ENCODE measurements around the gene TTC7B.

DNA sequence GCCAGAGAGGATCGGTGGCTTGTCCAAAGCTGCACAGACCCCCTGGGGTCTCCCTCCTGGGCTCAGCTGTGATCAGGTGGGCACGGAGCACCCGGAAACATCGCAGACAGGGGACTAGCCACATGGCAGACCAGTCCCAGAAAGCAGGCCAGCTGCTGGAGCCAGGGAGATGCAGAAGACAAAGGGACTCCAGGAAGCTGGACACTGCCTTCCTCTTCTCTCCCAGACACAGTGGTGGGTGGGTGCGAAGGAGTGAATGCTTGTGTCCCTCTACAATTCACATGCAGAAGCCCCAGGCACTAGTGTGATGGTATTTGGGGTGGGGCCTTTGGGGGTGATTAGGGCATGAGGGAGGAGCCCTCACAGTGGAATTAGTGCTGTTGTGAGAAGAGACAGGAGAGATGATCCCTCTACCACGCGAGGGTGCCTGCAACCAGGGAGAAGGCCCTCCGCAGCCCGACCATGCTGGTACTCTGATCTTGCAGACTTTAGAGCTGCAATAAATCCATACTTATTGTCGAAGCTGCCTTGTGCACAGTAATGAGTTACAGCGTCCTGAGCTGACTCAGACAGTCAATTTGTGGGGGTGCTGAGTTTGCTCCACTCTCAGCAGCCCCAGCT, 324.2 kb downstream of the TTC7B start:
- TF ChIP-seq EP300 (IDR thresholded peaks at IDR 0.05; ENCODE audit: borderline replicate concordance) (no peak), TAF1 (IDR thresholded peaks at IDR 0.05; ENCODE audit: low read depth) (no peak), YY1 (IDR thresholded peaks at IDR 0.05; ENCODE audit: low read depth) (no peak), CREB1 (IDR thresholded peaks at IDR 0.05; ENCODE audit: low read depth) (no peak), RAD21 (IDR thresholded peaks at IDR 0.05; ENCODE audit: low read depth) (no peak), ZBTB7A (IDR thresholded peaks at IDR 0.05; ENCODE audit: low read depth) (no peak), EGR1 (IDR thresholded peaks at IDR 0.05) (no peak), TEAD4 (IDR thresholded peaks at IDR 0.05) (no peak), FOXM1 (IDR thresholded peaks at IDR 0.05; ENCODE audit: borderline replicate concordance, low read depth) (no peak), NFIC (IDR thresholded peaks at IDR 0.05) (no peak)
- TF ChIP-seq, protein P1, sequence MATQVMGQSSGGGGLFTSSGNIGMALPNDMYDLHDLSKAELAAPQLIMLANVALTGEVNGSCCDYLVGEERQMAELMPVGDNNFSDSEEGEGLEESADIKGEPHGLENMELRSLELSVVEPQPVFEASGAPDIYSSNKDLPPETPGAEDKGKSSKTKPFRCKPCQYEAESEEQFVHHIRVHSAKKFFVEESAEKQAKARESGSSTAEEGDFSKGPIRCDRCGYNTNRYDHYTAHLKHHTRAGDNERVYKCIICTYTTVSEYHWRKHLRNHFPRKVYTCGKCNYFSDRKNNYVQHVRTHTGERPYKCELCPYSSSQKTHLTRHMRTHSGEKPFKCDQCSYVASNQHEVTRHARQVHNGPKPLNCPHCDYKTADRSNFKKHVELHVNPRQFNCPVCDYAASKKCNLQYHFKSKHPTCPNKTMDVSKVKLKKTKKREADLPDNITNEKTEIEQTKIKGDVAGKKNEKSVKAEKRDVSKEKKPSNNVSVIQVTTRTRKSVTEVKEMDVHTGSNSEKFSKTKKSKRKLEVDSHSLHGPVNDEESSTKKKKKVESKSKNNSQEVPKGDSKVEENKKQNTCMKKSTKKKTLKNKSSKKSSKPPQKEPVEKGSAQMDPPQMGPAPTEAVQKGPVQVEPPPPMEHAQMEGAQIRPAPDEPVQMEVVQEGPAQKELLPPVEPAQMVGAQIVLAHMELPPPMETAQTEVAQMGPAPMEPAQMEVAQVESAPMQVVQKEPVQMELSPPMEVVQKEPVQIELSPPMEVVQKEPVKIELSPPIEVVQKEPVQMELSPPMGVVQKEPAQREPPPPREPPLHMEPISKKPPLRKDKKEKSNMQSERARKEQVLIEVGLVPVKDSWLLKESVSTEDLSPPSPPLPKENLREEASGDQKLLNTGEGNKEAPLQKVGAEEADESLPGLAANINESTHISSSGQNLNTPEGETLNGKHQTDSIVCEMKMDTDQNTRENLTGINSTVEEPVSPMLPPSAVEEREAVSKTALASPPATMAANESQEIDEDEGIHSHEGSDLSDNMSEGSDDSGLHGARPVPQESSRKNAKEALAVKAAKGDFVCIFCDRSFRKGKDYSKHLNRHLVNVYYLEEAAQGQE (IDR thresholded peaks at IDR 0.05; ENCODE audit: low read depth) = no peak
- TF ChIP-seq, protein P2, sequence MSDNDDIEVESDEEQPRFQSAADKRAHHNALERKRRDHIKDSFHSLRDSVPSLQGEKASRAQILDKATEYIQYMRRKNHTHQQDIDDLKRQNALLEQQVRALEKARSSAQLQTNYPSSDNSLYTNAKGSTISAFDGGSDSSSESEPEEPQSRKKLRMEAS (IDR thresholded peaks at IDR 0.05) = no peak
- TF ChIP-seq, protein P3, sequence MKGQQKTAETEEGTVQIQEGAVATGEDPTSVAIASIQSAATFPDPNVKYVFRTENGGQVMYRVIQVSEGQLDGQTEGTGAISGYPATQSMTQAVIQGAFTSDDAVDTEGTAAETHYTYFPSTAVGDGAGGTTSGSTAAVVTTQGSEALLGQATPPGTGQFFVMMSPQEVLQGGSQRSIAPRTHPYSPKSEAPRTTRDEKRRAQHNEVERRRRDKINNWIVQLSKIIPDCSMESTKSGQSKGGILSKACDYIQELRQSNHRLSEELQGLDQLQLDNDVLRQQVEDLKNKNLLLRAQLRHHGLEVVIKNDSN (IDR thresholded peaks at IDR 0.05) = no peak
